A673 (cell line): ENCODE results near the gene MARCHF2. TPM values are rescaled to one million over a fixed set of nuclear protein-coding genes. Genes with fewer than 3 reads are reported as not detected.
"Not testable (repeated sequence)": the region's sequence is repeated elsewhere in the genome, so short reads cannot be mapped to it uniquely, and the experiment has no call there.

Experiments used
- BruUV-seq: library from RNA; stranded (reverse); fragments of 400-500 nt; replicated peaks from 2 replicates; lab custom pipeline; 2021; lab: Mats Ljungman, UMichigan
- CTCF ChIA-PET: fragments of 300-600 bp; sonication (Branson Sonifier 250); formaldehyde crosslinking; loops from one replicate; lab custom pipeline; 2022; ENCODE audit warnings: antibody characterized with exemption; lab: Charles Lee
- POLR2A ChIA-PET: fragments of 300-600 bp; sonication (Branson Sonifier 250); formaldehyde crosslinking; loops from one replicate; lab custom pipeline; 2022; ENCODE audit warnings: antibody characterized with exemption; ENCODE audit not compliant: low non-redundant PET; lab: Charles Lee
- DNase-seq: peaks from one replicate; pipeline ENCODE4 v3.0.0-alpha.2; 2015; ENCODE audit warnings: low spot score
- H3K27ac ChIP-seq: fragments of 200-600 bp; sonication (generic); 2 replicates; pipeline ENCODE4 v1.5.1; 2016; ENCODE audit warnings: mixed run types, low read depth, mild to moderate bottlenecking, mixed read lengths, antibody characterized with exemption, low read length; ENCODE audit not compliant: poor library complexity, severe bottlenecking
- H3K27me3 ChIP-seq: fragments of 200-600 bp; sonication (generic); replicated peaks from 2 replicates; pipeline ENCODE4 v1.6.1; 2017; ENCODE audit warnings: mixed run types, low read depth, mild to moderate bottlenecking, mixed read lengths, antibody characterized with exemption, low read length; ENCODE audit not compliant: insufficient read depth, poor library complexity
- H3K36me3 ChIP-seq: fragments of 200-600 bp; sonication (generic); 2 replicates; pipeline ENCODE4 v1.6.1; 2016; ENCODE audit warnings: mixed run types, mild to moderate bottlenecking, mixed read lengths, antibody characterized with exemption, low read length; ENCODE audit not compliant: insufficient read depth, poor library complexity, severe bottlenecking
- H3K4me1 ChIP-seq: fragments of 200-600 bp; sonication (generic); 2 replicates; pipeline ENCODE4 v1.6.1; 2017; ENCODE audit warnings: mixed run types, mild to moderate bottlenecking, mixed read lengths, antibody characterized with exemption, low read length; ENCODE audit not compliant: insufficient read depth, poor library complexity, severe bottlenecking
- H3K4me3 ChIP-seq: fragments of 200-600 bp; sonication (generic); 2 replicates; pipeline ENCODE4 v1.5.1; 2016; ENCODE audit warnings: low read depth, mixed run types, mild to moderate bottlenecking, mixed read lengths, low read length; ENCODE audit not compliant: poor library complexity, severe bottlenecking
- H3K9me3 ChIP-seq: fragments of 200-600 bp; sonication (generic); 2 replicates; pipeline ENCODE4 v1.6.1; 2016; ENCODE audit warnings: mixed run types, low read depth, mild to moderate bottlenecking, mixed read lengths, antibody characterized with exemption, low read length; ENCODE audit not compliant: poor library complexity, severe bottlenecking
- EZH2 ChIP-seq: fragments of 200-600 bp; sonication (generic); IDR thresholded peaks from 2 replicates; pipeline ENCODE4 v1.6.1; 2017; ENCODE audit warnings: borderline replicate concordance, low read depth, mild to moderate bottlenecking, mixed read lengths, antibody characterized with exemption, low read length; ENCODE audit not compliant: poor library complexity, severe bottlenecking
- intact Hi-C: fragments of 100-400 bp; cut with micrococcal nuclease; formaldehyde crosslinking; loops from one replicate; pipeline ENCODE4 v1.10.0; 2022; ENCODE audit not compliant: unreplicated experiment
- total RNA-seq: library from RNA; stranded (reverse); gene quantifications from 2 replicates; pipeline ENCODE4 v1.2.3, GENCODE V29; 2021
- TF ChIP-seq, protein P1 (sequence below): fragments of 300-800, 200-600 bp; sonication (generic); conservative IDR thresholded peaks from 2 replicates; pipeline ENCODE4 v1.5.1; 2017; ENCODE audit warnings: low read depth, mild to moderate bottlenecking, antibody characterized with exemption, low read length, moderate library complexity, mixed read lengths

MARCHF2 gene
- total RNA-seq, 1 experiment from 2014 or later = 8.8 TPM

DNA sequence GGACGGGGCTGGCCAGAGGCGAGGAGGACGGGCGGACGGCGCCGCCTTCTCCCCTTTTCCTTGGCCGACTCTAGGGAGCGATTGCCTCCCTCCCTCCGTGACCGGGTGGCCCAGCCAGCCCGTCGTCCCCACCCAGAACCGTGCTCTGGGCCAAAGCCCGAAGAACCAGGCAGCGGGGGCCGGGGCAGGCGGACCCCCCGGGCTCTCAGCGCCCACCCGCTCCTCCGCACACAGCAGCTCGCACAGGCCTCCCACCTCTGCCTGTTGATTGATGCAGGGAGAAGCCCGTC lies 9.3 kb upstream of the MARCHF2 start:
- H3K27me3 ChIP-seq = no peaks in the 10 kb centered on the region
- no peak for DNase-seq
- intact Hi-C loops = no loop called here
- H3K4me1 ChIP-seq = no peaks in the 10 kb centered on the region
- no peaks in the 10 kb centered on the region for H3K9me3 ChIP-seq
- TSS peak; percentile 73 for BruUV-seq
- TF ChIP-seq EZH2 = no peak
- TF ChIP-seq, protein P1, sequence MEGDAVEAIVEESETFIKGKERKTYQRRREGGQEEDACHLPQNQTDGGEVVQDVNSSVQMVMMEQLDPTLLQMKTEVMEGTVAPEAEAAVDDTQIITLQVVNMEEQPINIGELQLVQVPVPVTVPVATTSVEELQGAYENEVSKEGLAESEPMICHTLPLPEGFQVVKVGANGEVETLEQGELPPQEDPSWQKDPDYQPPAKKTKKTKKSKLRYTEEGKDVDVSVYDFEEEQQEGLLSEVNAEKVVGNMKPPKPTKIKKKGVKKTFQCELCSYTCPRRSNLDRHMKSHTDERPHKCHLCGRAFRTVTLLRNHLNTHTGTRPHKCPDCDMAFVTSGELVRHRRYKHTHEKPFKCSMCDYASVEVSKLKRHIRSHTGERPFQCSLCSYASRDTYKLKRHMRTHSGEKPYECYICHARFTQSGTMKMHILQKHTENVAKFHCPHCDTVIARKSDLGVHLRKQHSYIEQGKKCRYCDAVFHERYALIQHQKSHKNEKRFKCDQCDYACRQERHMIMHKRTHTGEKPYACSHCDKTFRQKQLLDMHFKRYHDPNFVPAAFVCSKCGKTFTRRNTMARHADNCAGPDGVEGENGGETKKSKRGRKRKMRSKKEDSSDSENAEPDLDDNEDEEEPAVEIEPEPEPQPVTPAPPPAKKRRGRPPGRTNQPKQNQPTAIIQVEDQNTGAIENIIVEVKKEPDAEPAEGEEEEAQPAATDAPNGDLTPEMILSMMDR = no peak
- H3K27ac ChIP-seq = no peak overlapping the region
- peaks cover 3% of the 10 kb centered on the region for H3K36me3 ChIP-seq
- ChIA-PET CTCF (no interaction called here), POLR2A (no interaction called here)
- H3K4me3 ChIP-seq = no peak overlapping the region

DNA sequence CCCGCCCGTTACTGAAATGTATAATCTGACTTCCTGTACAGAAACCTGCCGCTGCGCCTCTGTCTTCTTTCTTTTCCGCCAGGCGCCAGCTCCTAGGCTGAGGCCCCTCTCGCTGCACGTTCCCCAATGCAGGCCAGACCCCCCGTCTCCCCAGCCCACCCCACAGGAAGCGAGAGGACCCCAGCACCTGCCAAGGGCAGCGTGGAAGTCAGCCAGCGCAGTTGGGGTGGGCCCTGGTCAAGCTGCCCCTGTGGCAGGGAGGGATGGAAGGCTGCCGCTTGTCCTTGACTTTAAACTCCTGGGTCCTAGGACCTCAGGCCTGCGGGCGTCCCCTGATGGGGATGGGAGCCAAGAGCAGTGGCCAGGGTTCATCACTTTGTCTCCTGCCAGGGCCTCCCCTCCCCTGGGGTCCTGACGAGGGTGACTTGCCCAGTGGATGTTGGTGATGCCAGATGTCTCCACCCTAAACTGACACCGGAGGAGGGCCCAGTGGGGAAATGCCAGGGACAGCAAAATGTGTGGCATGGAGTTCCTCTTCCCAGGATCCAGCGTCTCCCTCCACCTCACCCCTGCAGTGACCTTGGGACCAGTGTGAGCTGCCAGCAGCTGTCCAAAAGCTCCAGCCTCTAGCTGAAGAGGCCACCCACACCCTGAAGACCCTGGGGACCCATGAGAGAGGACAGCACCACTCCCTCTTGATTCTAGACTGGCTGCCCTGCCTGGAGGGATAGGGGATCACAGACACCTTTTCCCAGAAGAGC lies 8.5 kb upstream of the MARCHF2 start:
- TF ChIP-seq, protein P1 = no peak
- no peak for TF ChIP-seq EZH2
- intact Hi-C loops = no loop called here
- H3K9me3 ChIP-seq = no peaks in the 10 kb centered on the region
- no peak overlapping the region for H3K4me3 ChIP-seq
- no TSS peak for BruUV-seq
- H3K36me3 ChIP-seq = peaks cover 3% of the 10 kb centered on the region
- no peak overlapping the region for H3K27ac ChIP-seq
- no peak for DNase-seq
- no peaks in the 10 kb centered on the region for H3K4me1 ChIP-seq
- H3K27me3 ChIP-seq = no peaks in the 10 kb centered on the region
- ChIA-PET CTCF (no interaction called here), POLR2A (no interaction called here)

DNA sequence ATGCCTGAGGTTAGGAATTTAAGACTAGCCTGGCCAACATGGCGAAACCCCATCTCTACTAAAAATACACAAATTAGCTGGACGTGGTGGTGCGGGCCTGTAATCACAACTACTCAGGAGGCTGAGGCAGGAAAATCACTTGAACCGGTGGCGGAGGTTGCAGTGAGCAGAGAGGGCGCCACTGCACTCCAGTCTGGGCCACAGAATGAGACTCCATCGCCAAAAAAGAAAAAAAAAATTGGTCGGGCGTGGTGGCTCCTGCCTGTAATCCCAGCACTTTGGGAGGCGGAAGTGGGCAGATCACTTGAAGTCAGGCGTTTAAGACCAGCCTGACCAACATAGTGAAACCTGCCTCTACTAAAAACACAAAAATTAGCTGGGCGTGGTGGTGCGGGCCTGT lies 2.4 kb upstream of the MARCHF2 start:
- intact Hi-C loops, H3K4me1 ChIP-seq, POLR2A ChIA-PET, DNase-seq, H3K27ac ChIP-seq, H3K36me3 ChIP-seq, H3K27me3 ChIP-seq, CTCF ChIA-PET, BruUV-seq, H3K4me3 ChIP-seq, H3K9me3 ChIP-seq: not testable (repeated sequence)
- TF ChIP-seq, protein P1 = 0 out of 2 replicates have a peak, but pooled peaks have one; percentile 17
